Esophagus squamous epithelium (tissue), 5 donors: ENCODE measurements around the gene EDN2. TPM values are rescaled to one million over a fixed set of nuclear protein-coding genes. Genes with fewer than 3 reads are reported as not detected.

Source experiments
- DNase-seq: peaks from one replicate; lab custom pipeline; 2025; lab: John Stamatoyannopoulos, UW
- H3K27ac ChIP-seq, 4 donors: fragments of 200-600 bp; sonication (generic); one replicate each; pipeline ENCODE4 v1.5.1; 2016 to 2019; ENCODE audit warnings: mild to moderate bottlenecking in 1 of 4
- H3K27me3 ChIP-seq, 4 donors: fragments of 200-600 bp; sonication (generic); 1 replicate in 3 of 4; 2 replicates in 1 of 4; pipeline versions ENCODE4 v1.5.1 to v1.6.0; 2017 to 2021; ENCODE audit warnings: antibody characterized with exemption in 1 of 4
- H3K36me3 ChIP-seq, 3 donors: fragments of 200-600 bp; sonication (generic); one replicate each; pipeline ENCODE4 v1.5.1; 2016 to 2019
- H3K4me1 ChIP-seq, 3 donors: fragments of 200-600 bp; sonication (generic); one replicate each; pipeline ENCODE4 v1.5.1; 2017 to 2019
- H3K4me3 ChIP-seq, 4 donors: fragments of 200-600 bp; sonication (generic); 1 replicate in 3 of 4; 2 replicates in 1 of 4; pipeline ENCODE4 v1.5.1; 2016 to 2019; ENCODE audit warnings: mild to moderate bottlenecking in 2 of 4, moderate library complexity in 1 of 4
- H3K9me3 ChIP-seq, 3 donors: fragments of 200-600 bp; sonication (generic); one replicate each; pipeline ENCODE4 v1.5.1; 2016 to 2019
- POLR2A ChIP-seq, 4 donors: fragments of 450-650 bp; IDR thresholded peaks; one replicate each; pipeline ENCODE4 v1.6.1; 2017; ENCODE audit warnings: antibody characterized with exemption in 4 of 4, mild to moderate bottlenecking in 4 of 4, moderate library complexity in 3 of 4
- WGBS, 2 donors: methylation state at CpG; one replicate each; pipeline ENCODE4 v1.1.5; 2018; 5-methylcytosine and 5-hydroxymethylcytosine counted together
- intact Hi-C: fragments of 100-400 bp; cut with DNase I; formaldehyde crosslinking; loops from one replicate; pipeline ENCODE4 v1.15.0; 2022
- total RNA-seq, 4 donors: library from RNA; depleted of rRNA; stranded (reverse); fragments of >200 nt; gene quantifications; one replicate each; pipeline ENCODE4 v1.1.0, GENCODE V29; 2016
- TF ChIP-seq, protein P1 (sequence below), 6 experiments: fragments of 450-650 bp in 4 of 6; fragments of 200-600 bp in 2 of 6; sonication (generic) in 2 of 6; IDR thresholded peaks; one replicate each; pipeline ENCODE4 v1.5.1; 2016 to 2019; ENCODE audit warnings: antibody characterized with exemption in 6 of 6, mild to moderate bottlenecking in 4 of 6, moderate library complexity in 4 of 6
- donor health status: DM: yes; HTN: yes; CAD: no.

The EDN2 gene
- total RNA-seq, 4 donors from 2014 or later = 0.35 to 18.3 (median 1.4) TPM

DNA sequence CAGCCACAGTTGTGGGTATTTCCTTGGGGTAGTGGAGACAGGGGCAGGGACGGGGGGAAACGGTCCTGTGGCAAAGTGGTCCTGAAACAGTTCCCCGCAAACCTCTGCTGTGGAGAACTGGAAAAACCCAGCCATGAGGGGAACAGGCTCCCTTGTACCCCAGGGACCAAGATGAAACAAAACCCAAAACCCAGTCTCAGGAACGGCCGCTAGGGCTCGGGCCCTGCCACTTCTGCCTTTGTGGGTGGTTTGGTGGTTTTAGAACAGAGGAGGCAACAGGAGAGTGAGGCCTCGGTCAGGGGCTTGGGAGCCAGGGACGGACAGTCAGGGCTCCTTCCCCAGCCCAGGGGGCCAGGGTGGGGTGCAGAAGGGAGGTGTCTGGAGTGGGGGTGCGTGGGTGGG is 24.8 kb upstream of the EDN2 start:
- DNase-seq = no peak
- no peak for TF ChIP-seq POLR2A (IDR thresholded peaks at IDR 0.05)
- TF ChIP-seq, protein P1, sequence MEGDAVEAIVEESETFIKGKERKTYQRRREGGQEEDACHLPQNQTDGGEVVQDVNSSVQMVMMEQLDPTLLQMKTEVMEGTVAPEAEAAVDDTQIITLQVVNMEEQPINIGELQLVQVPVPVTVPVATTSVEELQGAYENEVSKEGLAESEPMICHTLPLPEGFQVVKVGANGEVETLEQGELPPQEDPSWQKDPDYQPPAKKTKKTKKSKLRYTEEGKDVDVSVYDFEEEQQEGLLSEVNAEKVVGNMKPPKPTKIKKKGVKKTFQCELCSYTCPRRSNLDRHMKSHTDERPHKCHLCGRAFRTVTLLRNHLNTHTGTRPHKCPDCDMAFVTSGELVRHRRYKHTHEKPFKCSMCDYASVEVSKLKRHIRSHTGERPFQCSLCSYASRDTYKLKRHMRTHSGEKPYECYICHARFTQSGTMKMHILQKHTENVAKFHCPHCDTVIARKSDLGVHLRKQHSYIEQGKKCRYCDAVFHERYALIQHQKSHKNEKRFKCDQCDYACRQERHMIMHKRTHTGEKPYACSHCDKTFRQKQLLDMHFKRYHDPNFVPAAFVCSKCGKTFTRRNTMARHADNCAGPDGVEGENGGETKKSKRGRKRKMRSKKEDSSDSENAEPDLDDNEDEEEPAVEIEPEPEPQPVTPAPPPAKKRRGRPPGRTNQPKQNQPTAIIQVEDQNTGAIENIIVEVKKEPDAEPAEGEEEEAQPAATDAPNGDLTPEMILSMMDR (IDR thresholded peaks at IDR 0.05) = no peak
- Histone ChIP-seq H3K27ac (no peak overlapping the region), H3K9me3 (no peaks in the 10 kb centered on the region), H3K27me3 (no peaks in the 10 kb centered on the region), H3K36me3 (peaks cover 0 to 34% (median 0%) of the 10 kb centered on the region in 3 donors), H3K4me3 (no peak overlapping the region), H3K4me1 (no peaks in the 10 kb centered on the region)
- intact Hi-C loops = no loop called here
- WGBS, 2 donors = 60 to 82% methylated on average over 4 to 8 of the region's 9 CpGs

DNA sequence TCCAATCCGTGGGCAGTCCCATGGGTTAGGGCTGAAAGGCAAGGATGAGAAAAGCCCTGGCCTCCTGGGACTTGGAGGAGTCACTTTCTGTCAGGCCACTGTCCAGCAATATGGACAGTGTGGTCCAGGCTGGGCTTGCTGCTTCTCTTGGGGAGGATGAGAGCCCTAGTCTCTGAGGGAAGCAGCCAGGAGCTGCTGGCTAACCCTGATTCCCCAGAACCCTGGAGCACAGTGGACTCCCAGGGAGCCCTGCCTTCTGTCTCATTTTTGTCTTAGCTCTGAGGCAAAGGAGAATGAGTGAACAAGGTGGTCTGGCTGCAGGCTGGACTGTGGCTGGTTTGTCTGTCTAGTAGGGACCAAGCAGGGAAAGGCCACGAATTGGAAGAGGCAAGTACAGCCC is 23.8 kb upstream of the EDN2 start:
- Histone ChIP-seq H3K4me1 (no peaks in the 10 kb centered on the region), H3K27ac (no peak overlapping the region), H3K27me3 (no peaks in the 10 kb centered on the region), H3K36me3 (peaks cover 0 to 31% (median 0%) of the 10 kb centered on the region in 3 donors), H3K9me3 (no peaks in the 10 kb centered on the region), H3K4me3 (no peak overlapping the region)
- TF ChIP-seq, protein P1 (IDR thresholded peaks at IDR 0.05) = no peak
- no peak for TF ChIP-seq POLR2A (IDR thresholded peaks at IDR 0.05)
- no CpG with 5 or more reads among the region's 2 CpGs for WGBS, 2 donors
- intact Hi-C loops = no loop called here
- no peak for DNase-seq

DNA sequence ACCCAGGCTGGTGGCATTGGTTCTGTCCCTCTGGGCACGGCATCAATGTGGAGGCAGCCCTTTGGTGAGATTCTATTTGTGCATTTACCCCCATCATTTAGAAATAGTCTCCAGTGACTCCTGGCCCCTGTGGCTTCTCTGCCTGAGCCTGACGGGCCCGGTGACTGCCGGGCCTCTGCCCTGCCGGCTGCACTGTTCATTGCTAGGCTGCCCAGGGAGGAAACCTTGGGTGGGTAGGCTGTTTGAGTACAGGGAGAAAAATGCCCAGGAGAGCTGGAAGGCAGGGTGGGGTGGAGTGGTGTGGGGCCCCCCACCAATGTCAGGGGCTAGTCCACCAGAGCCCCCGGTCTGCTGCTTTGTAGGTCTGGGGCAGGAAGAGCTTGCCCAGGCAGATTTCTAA is 23.4 kb upstream of the EDN2 start:
- intact Hi-C loops = no loop called here
- DNase-seq = no peak
- TF ChIP-seq, protein P1 (IDR thresholded peaks at IDR 0.05) = no peak
- TF ChIP-seq POLR2A (IDR thresholded peaks at IDR 0.05) = no peak
- Histone ChIP-seq H3K4me3 (no peak overlapping the region), H3K36me3 (peaks cover 0 to 27% (median 0%) of the 10 kb centered on the region in 3 donors), H3K27ac (no peak overlapping the region), H3K4me1 (no peaks in the 10 kb centered on the region), H3K27me3 (no peaks in the 10 kb centered on the region), H3K9me3 (no peaks in the 10 kb centered on the region)
- 83% methylated on average over 2 of the region's 6 CpGs; no CpG with 5 or more reads in 1 of the 2 donors for WGBS, 2 donors

DNA sequence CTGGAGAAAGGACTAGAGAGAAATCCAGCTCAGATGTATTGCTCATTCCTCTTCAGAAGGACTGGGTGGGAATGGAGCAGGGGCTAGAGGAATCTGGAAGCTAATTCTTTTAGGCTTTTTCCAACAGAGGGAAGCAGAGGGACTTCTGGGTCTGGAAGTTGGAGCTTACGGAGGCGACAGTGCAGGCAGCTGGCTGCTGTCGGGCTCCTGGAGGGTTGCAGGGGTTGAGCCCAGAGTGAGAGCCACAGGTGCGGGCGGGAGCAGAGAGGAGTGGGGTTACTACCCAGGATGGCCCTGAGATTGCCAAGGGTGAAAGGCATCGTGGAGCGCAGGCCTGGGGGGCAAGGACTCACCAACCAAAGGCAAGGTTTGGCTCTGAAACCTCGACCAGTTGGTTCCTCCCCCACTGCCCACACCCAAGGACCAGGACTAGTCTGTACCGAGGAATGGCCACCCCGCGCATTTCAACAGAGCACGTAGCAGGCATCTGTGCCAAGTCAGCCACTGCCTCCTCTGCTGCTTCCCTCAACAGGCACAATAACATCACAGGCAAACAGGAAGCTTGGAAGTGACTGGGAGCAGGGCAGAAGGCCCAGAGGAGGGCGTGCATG is 22.7 kb upstream of the EDN2 start:
- 78 to 86% methylated on average over 6 to 10 of the region's 13 CpGs for WGBS, 2 donors
- Histone ChIP-seq H3K27me3 (no peaks in the 10 kb centered on the region), H3K9me3 (no peaks in the 10 kb centered on the region), H3K27ac (no peak overlapping the region), H3K36me3 (peaks cover 0 to 21% (median 0%) of the 10 kb centered on the region in 3 donors), H3K4me1 (peaks cover 0 to 4% (median 0%) of the 10 kb centered on the region in 3 donors), H3K4me3 (no peak overlapping the region)
- no peak for DNase-seq
- TF ChIP-seq POLR2A (IDR thresholded peaks at IDR 0.05) = no peak
- TF ChIP-seq, protein P1 (IDR thresholded peaks at IDR 0.05) = no peak
- intact Hi-C loops = no loop called here

DNA sequence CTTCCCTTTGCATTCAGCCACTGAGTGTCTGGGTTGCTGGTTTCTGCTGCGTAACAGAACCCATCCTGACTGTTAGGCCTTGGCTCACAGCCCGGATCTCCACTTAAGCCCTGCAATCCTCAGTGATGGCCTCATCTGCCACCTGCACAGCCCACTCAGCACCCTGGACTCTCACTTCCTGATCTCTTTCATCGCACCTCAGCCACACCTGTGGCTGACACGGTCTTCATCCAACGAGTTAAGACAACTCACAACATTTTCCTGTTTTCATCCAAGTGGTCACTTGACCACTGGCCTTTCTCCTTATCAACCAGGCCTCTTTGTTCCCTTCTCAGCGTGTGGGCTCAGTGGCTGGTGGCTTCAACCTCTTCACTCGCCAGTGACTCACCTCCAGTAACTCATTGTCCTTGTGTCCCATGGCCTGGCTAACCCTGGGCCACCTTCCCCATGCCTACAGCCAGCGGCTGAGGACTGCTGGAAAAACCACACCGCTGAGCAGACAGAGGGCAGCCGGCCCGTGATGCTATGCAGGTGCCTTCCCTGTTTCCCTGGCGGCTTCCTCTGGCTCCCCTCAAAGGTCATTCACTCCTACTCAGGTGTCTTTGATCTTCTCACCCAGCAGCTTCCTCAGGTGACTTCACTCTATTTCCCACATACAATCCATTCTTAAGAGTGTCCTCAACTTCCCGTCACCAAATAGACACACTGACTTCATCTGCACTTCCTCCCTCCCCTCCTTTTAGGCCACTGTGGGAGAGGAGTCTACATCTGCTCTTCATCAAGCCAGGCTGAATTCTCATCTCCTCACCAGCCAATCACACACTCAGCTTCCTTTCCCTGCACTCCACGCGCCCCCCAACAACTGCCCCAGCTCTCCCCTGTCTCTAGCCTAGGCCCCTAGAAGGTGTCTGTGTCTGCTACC is 19.9 kb upstream of the EDN2 start:
- TF ChIP-seq POLR2A (IDR thresholded peaks at IDR 0.05) = no peak
- TF ChIP-seq, protein P1 (IDR thresholded peaks at IDR 0.05) = no peak
- H3K27ac ChIP-seq = no peak overlapping the region
- WGBS, 2 donors = 70 to 74% methylated on average over 14 to 15 of the region's 15 CpGs
- no peak for DNase-seq
- no peaks in the 10 kb centered on the region for H3K9me3 ChIP-seq
- intact Hi-C loops = no loop called here
- H3K4me3 ChIP-seq = no peak overlapping the region
- peaks cover 16 to 33% (median 18%) of the 10 kb centered on the region in 3 donors for H3K4me1 ChIP-seq
- H3K36me3 ChIP-seq = no peaks in the 10 kb centered on the region
- H3K27me3 ChIP-seq = no peaks in the 10 kb centered on the region
